ENCODE measurements around the gene CIAPIN1. TPM values are rescaled to one million over a fixed set of nuclear protein-coding genes. Genes with fewer than 3 reads are reported as not detected.

CIAPIN1 gene
- total RNA-seq, 1 experiment from 2014 or later, result 68.5 TPM

GRCh38 chr16:57486858-57487834 lies 40.0 kb upstream of the CIAPIN1 start:
- H3K27me3 ChIP-seq (ENCODE audit: insufficient read depth, low read length), result no peaks in the 10 kb centered on the region
- no peak for DNase-seq (ENCODE audit: low read depth, low spot score)
- H3K36me3 ChIP-seq (ENCODE audit: control insufficient read depth in 1 of 2, insufficient read depth in 2 of 2, low read length in 2 of 2), result no peaks in the 10 kb centered on the region
- H3K9ac ChIP-seq (ENCODE audit: low read length), result peak overlapping the region; percentile 17; the same call in 1 of the 2 replicates
- 0 out of 2 replicates have a peak, but pooled peaks have one; percentile 4 for ATAC-seq
- H3K4me3 ChIP-seq (replicated peaks in 1 of 2; ENCODE audit: low read depth in 1 of 2, low read length in 2 of 2), result peak overlapping the region; percentile 37 to 77
- H3K4me1 ChIP-seq (ENCODE audit: control insufficient read depth in 1 of 2, insufficient read depth in 2 of 2, low read length in 2 of 2), result peaks cover 0 to 21% of the 10 kb centered on the region in 2 experiments
- TF ChIP-seq ZNF274 (IDR thresholded peaks at IDR 0.05; ENCODE audit: low read depth, low read length), result no peak
- TF ChIP-seq SIN3A (IDR thresholded peaks at IDR 0.05; ENCODE audit: low read depth), result 0 out of 2 replicates have a peak, but pooled peaks have one; percentile 27
- 0 out of 2 replicates have a peak, but pooled peaks have one; percentile 0 for TF ChIP-seq ZFX (IDR thresholded peaks at IDR 0.05)
- TF ChIP-seq POLR2AphosphoS5 (IDR thresholded peaks at IDR 0.05; ENCODE audit: low read depth, low read length), result no peak
- no peak for TF ChIP-seq ZBTB33 (IDR thresholded peaks at IDR 0.05; ENCODE audit: extremely low read depth, insufficient replicate concordance, low read length)
- RAD21 ChIA-PET (ENCODE audit: low non-redundant PET in 1 of 2, low total read pairs in 2 of 2, uncharacterized antibody in 2 of 2, unreplicated experiment in 2 of 2), result interaction anchor here in 1 of 2 experiments (0.7 kb wide), 1 partner anchor 547 kb away, joined by 6 read pairs; no protein-coding TSS in a partner anchor
- H2AFZ ChIP-seq (ENCODE audit: low read depth, low read length, poor library complexity, severe bottlenecking), result peak overlapping the region; percentile 74
- no peaks in the 10 kb centered on the region for H4K20me1 ChIP-seq (ENCODE audit: insufficient read depth)
- peak overlapping the region; percentile 81 for H3K4me2 ChIP-seq (ENCODE audit: low read length)
- POLR2A ChIA-PET, result interaction anchor here (0.8 to 1.1 kb wide), 2 partner anchors 13 to 40 kb away, joined by 4 to 5 read pairs; partner anchors contain the start of genes CIAPIN1 and COQ9
- 0 out of 2 replicates have a peak overlapping the region, but pooled peaks have one; percentile 4 for H3K27ac ChIP-seq (ENCODE audit: low read depth, low read length)
- H3K9me3 ChIP-seq (ENCODE audit: control insufficient read depth in 1 of 2, insufficient read depth in 1 of 2, low read depth in 1 of 2, low read length in 2 of 2), result no peaks in the 10 kb centered on the region
- no peaks in the 10 kb centered on the region for H3K9me2 ChIP-seq (ENCODE audit: insufficient read depth)
- H3K79me2 ChIP-seq (ENCODE audit: insufficient read depth, low read length), result no peaks in the 10 kb centered on the region
- intact Hi-C loops (cut with micrococcal nuclease), result loop anchor here (5.0 kb wide), 1 partner anchor 50 kb away; the partner anchor contains the start of gene CCDC102A
- CTCF ChIA-PET, result interaction anchor here (1.8 kb wide), 1 partner anchor 25 kb away, joined by 6 read pairs; the partner anchor contains the start of gene POLR2C
- BruUV-seq (replicated peaks), result no TSS peak
